GM19455 (cell line): ENCODE data around the gene BMP7.
"Not testable (repeated sequence)": the region's sequence is repeated elsewhere in the genome, so short reads cannot be mapped to it uniquely, and the experiment has no call there.

ENCODE experiments used
- ATAC-seq: cut with Tn5 transposase; IDR thresholded peaks from one replicate; pipeline ENCODE4 v1.9.1; 2021; ENCODE audit not compliant: unreplicated experiment

The BMP7 gene

DNA sequence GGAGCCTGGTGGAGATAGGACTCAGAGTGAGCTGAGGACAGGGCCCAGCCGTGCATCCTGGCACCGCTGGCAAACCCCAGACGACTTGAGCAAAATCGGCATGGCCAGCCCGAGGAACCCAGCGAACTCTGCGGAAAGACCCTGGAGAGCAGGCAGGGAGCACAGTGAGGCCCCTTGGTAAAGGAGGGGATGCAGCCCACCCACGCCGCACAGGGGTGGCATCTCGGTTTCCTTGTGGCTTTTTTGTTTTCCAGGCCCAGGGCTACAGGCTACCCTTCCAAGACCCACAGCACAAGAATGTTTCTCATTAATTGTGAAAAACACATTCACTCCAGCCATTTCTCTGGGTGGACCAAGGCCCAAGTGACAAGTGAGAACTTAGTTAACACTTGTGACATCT, 71.4 kb downstream of the BMP7 start:
- no peak for ATAC-seq

GRCh38 chr20:57194154-57194553, 72.3 kb downstream of the BMP7 start:
- no peak for ATAC-seq

GRCh38 chr20:57193094-57193493, 73.3 kb downstream of the BMP7 start:
- ATAC-seq, result no peak

DNA sequence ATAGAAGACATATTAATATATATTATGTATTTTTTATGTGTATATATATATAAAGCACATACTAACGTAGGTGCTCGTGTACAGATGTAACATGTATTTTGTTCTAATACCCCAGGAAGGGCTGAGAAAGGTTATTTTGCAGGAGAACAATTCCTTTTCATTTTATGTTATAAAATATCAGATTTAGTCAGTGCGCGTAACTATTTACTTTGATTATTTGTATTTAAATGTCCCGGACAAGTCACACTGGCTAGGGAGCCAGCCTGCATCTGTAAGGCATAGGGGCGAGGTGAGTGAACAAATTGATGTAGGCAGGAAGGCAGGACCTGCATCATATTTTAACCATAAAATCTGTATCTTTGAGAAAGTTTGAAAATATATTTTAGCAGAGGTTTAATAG, 74.1 kb downstream of the BMP7 start:
- ATAC-seq, result no peak

DNA sequence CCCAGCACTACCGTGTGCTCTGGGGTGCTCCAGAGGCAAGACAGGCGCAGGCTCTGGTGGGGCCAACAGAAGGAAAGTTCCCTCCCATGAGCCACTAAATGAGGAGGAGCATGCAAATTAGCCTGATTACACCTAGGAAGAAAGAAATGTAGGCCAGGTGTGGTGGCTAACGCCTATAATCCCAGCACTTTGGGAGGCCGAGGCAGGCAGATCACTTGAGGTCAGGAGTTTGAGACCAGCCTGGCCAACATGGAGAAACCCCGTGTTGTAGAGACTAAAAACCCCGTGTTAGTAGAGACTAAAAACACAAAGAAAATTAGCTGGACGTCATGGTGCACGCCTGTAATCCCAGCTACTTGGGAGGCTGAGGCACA, 75.2 kb downstream of the BMP7 start:
- ATAC-seq, result not testable (repeated sequence)

- ATAC-seq, result no peak
These were observed 75.7 kb downstream of the BMP7 start for GRCh38 chr20:57190536-57191264.

GRCh38 chr20:57189713-57190112, 76.7 kb downstream of the BMP7 start:
- ATAC-seq, result no peak

- ATAC-seq, result no peak
These were observed 77.8 kb downstream of the BMP7 start for GRCh38 chr20:57188576-57189079.

- no peak for ATAC-seq
These were observed 78.4 kb downstream of the BMP7 start for GRCh38 chr20:57188056-57188455.

GRCh38 chr20:57187068-57187634, 79.3 kb downstream of the BMP7 start:
- no peak for ATAC-seq

DNA sequence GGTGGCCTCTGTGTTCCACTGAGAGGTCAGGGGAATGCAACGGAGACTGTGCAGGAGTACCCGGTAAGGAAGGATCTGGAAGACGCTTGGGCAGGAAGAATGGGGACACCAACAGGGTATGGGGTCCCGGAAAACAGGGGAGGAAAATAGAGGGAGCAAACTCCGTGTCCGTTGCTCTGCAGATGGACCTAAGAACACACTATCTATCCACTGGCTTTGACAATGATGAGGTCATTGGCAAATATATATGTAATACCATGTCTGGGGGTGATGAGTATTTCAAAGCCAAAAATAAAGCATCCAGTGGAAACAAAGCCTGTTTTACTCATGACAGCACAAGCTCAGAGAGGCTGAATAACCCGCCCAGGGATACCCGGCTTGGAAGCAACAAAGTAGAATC, 80.2 kb downstream of the BMP7 start:
- no peak for ATAC-seq

DNA sequence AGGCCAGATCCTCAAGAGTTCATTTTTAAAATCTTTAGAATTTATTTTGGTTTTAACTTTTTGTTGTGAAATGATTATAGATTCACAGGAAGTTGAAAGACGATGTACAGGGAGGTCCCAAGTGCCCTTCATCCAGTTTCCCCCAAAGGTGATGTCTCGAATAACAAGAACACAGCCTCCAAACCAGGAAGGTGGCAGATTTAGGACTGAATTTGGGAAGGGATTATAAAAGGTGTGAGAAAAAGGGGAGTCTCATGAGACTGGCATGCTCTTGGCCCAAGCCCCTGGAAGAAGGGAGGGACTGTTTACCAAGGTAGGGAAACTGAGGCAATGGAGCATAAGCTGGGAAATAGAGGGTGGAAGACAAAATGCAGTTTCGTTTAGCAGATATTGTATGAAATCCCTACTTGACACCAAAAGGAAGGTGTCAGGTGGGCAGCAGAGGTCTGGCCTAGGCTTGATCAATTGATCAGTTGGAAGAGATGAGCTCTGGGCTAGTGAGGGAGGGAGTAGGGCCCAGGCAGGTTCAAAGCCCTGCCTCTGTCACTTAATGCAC, 81.2 kb downstream of the BMP7 start:
- ATAC-seq, result no peak

GRCh38 chr20:57183457-57184009, 82.9 kb downstream of the BMP7 start:
- ATAC-seq, result no peak

GRCh38 chr20:57181639-57182038, 84.8 kb downstream of the BMP7 start:
- ATAC-seq, result no peak

GRCh38 chr20:57180954-57181353, 85.5 kb downstream of the BMP7 start:
- no peak for ATAC-seq

- ATAC-seq, result no peak
These were observed 86.1 kb downstream of the BMP7 start for GRCh38 chr20:57180387-57180786.

DNA sequence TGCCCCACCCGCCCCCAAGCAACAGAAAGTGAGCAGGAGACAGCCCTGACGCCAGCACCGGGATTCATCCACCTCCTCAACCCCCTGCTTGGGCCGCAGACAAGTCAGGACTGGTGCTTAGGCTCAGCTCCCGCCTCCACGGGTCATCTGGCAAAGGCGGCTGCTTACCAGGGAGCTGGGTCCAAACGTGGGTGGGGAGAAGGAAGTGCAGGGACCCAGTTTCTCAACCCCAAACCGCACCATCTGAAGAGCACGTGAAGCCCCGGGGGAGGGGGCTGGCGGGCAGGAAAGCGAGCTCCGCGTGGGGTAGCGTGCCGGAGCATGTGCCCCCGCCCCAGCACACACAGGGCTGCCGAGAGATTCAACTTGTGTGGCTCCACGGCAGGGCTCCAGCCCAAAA, 87.2 kb downstream of the BMP7 start:
- no peak for ATAC-seq

DNA sequence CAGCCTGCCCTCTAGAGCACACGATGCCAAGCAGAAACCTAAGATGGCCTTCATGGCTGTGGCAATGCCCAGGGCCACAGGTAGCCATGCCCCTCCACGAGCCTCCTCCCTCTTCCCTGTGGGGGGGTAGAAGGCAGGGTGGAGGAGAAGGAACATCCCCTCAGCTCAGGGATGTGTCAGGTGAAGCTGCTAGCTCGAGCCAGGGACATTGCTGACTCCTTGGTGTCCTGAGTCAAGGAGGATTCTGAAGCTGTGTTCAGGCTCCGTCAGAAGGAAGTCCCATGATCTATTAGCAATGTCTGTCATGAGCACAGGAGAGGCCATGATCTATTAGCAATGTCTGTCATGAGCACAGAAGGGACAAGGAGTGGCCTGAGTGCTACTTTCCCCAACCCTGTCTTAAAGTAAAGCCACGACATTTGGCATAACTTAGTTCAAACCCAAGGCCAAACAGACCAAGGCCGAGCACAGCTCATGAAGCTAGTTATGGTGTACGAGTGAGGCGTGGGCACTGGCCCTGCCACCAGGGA, 87.8 kb downstream of the BMP7 start:
- no peak for ATAC-seq

GRCh38 chr20:57177636-57178280, 88.7 kb downstream of the BMP7 start:
- no peak for ATAC-seq

DNA sequence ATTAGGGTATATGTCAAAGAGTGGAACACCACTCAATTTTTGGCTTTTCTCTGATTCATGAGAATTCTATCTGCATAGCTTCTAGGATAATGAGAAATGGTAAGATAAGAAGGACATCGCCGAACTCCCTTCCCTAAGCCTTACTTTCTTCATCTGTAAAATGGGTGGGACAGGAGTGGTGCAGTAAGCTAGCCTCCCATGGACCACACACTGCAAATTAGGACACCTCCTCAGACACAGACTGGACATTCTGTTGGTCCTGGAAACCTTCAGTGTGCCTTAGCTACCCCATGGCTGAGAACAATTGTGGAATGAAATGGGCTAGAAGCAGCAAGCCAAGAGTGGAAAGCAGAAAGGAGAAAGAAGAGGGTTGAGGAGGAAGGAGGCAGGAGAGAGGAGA, 89.6 kb downstream of the BMP7 start:
- ATAC-seq, result no peak

DNA sequence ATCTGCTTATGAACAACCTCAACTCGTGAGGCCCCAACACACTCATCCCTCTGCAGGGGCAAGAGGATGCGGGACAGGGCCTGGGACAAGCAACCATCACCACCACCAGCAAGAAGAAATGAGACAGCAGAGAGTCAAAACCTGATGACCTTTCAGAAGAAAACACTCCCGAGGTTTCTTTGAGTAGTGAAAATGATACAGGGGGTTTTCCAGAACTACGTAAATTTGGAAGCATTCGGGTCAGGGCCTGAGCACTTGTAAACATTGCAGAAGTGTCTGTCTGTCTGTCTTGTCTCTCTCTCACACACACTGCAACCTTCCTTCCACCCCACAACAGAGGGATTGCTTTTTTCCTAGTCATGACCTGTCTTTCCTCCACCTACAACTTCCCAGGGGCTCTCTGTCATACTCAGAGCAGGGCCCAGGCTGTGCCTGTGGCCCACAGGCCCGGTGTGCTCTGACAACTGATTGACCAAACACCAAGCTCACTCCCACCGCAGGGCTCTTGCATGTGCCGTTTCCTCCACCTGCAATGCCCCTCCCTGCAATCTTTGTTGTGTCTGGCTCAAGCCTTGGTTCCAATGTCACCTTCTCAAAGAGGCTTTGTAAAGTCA, 90.9 kb downstream of the BMP7 start:
- no peak for ATAC-seq
